PC-9 (cell line): ENCODE data around the gene LCN10. TPM values are rescaled to one million over a fixed set of nuclear protein-coding genes. Genes with fewer than 3 reads are reported as not detected.

Experiments
- BruUV-seq: library from RNA; stranded (reverse); fragments of 400-500 nt; replicated peaks from 2 replicates; lab custom pipeline; 2021; lab: Mats Ljungman, UMichigan
- CTCF ChIA-PET: fragments of 300-600 bp; sonication (Branson Sonifier 250); formaldehyde crosslinking; loops from one replicate; lab custom pipeline; 2022; ENCODE audit warnings: antibody characterized with exemption; lab: Charles Lee
- POLR2A ChIA-PET: fragments of 300-600 bp; sonication (Branson Sonifier 250); formaldehyde crosslinking; loops from one replicate; lab custom pipeline; 2022; ENCODE audit warnings: antibody characterized with exemption; ENCODE audit not compliant: unreplicated experiment; lab: Charles Lee
- DNase-seq, 2 experiments: peaks; one replicate each; pipeline versions ENCODE4 v3.0.0 to v3.0.0-alpha.2; 2015 to 2022; ENCODE audit warnings: mixed read lengths in 1 of 2
- H2AFZ ChIP-seq: fragments of 200-600 bp; sonication (generic); 2 replicates; pipeline ENCODE4 v1.8.1; 2017; ENCODE audit warnings: antibody characterized with exemption
- H3F3A ChIP-seq: fragments of 200-600 bp; sonication (generic); 2 replicates; pipeline ENCODE4 v1.8.1; 2017; ENCODE audit warnings: antibody characterized with exemption, mild to moderate bottlenecking, low read depth; ENCODE audit not compliant: insufficient read depth
- H3K27ac ChIP-seq: fragments of 200-600 bp; sonication (generic); 2 replicates; pipeline ENCODE4 v1.6.1; 2016; ENCODE audit warnings: mixed run types
- H3K27me3 ChIP-seq: fragments of 200-600 bp; sonication (generic); 2 replicates; pipeline ENCODE4 v1.6.1; 2016; ENCODE audit warnings: low read depth, mixed run types; ENCODE audit not compliant: insufficient read depth
- H3K36me3 ChIP-seq: fragments of 200-600 bp; sonication (generic); 2 replicates; pipeline ENCODE4 v1.6.1; 2016; ENCODE audit warnings: low read depth, mixed run types
- H3K4me1 ChIP-seq: fragments of 200-600 bp; sonication (generic); replicated peaks from 2 replicates; pipeline ENCODE4 v1.6.1; 2016; ENCODE audit warnings: mixed run types; ENCODE audit not compliant: insufficient read depth
- H3K4me2 ChIP-seq: fragments of 200-600 bp; sonication (generic); 2 replicates; pipeline ENCODE4 v1.6.1; 2017; ENCODE audit warnings: mixed run types
- H3K4me3 ChIP-seq: fragments of 200-600 bp; sonication (generic); 2 replicates; pipeline ENCODE4 v1.6.1; 2016; ENCODE audit warnings: mixed run types
- H3K79me2 ChIP-seq: fragments of 200-600 bp; sonication (generic); 2 replicates; pipeline ENCODE4 v1.6.1; 2017; ENCODE audit warnings: low read depth, mixed run types
- H3K9me2 ChIP-seq: fragments of 200-600 bp; sonication (generic); 2 replicates; pipeline ENCODE4 v1.8.1; 2017; ENCODE audit warnings: mild to moderate bottlenecking; ENCODE audit not compliant: insufficient read depth
- H3K9me3 ChIP-seq: fragments of 200-600 bp; sonication (generic); 2 replicates; pipeline ENCODE4 v1.8.1; 2016; ENCODE audit warnings: low read depth; ENCODE audit not compliant: insufficient read depth
- H4K20me1 ChIP-seq: fragments of 200-600 bp; sonication (generic); 2 replicates; pipeline ENCODE4 v1.8.1; 2017; ENCODE audit not compliant: insufficient read depth
- CTCF ChIP-seq: fragments of 200-600 bp; sonication (generic); conservative IDR thresholded peaks from 2 replicates; pipeline ENCODE4 v1.6.1; 2017; ENCODE audit warnings: mixed run types, antibody characterized with exemption, mild to moderate bottlenecking, moderate library complexity
- EZH2 ChIP-seq: fragments of 200-600 bp; sonication (generic); IDR thresholded peaks from 2 replicates; pipeline ENCODE4 v1.8.0; 2017; ENCODE audit warnings: antibody characterized with exemption, low read depth
- intact Hi-C: fragments of 100-400 bp; cut with micrococcal nuclease; formaldehyde crosslinking; loops from one replicate; pipeline ENCODE4 v1.10.0; 2022; ENCODE audit not compliant: unreplicated experiment
- total RNA-seq: library from RNA; stranded (reverse); gene quantifications from 2 replicates; pipeline ENCODE4 v1.2.3, GENCODE V29; 2021

LCN10 gene
- total RNA-seq, 1 experiment from 2014 or later = 0.94 TPM

- CTCF ChIA-PET = no interaction called here
Observed at GRCh38 chr9:136784997-136785361, 42.2 kb upstream of the LCN10 start.

GRCh38 chr9:136784249-136784996, 41.7 kb upstream of the LCN10 start:
- CTCF ChIA-PET = interaction anchor here (0.5 kb wide), 1 partner anchor 54 kb away, joined by 6 read pairs; no protein-coding TSS in a partner anchor
- POLR2A ChIA-PET = interaction anchor here (0.7 kb wide), 1 partner anchor 432 kb away, joined by 4 read pairs; no protein-coding TSS in a partner anchor
- no peak overlapping the region for H3K4me2 ChIP-seq
- TF ChIP-seq EZH2 = no peak
- TF ChIP-seq CTCF = peak; percentile 74; the same call in 1 of the 2 replicates
- H3K9me3 ChIP-seq = no peaks in the 10 kb centered on the region
- H3K4me1 ChIP-seq = no peaks in the 10 kb centered on the region
- H3K36me3 ChIP-seq = no peaks in the 10 kb centered on the region
- H3F3A ChIP-seq = peaks cover 9% of the 10 kb centered on the region; the same call in 1 of the 2 replicates
- intact Hi-C loops = no loop called here
- BruUV-seq = no TSS peak
- DNase-seq = no peak
- H4K20me1 ChIP-seq = no peaks in the 10 kb centered on the region
- H2AFZ ChIP-seq = no peak overlapping the region
- H3K27me3 ChIP-seq = peaks cover 17% of the 10 kb centered on the region
- no peak overlapping the region for H3K27ac ChIP-seq
- no peaks in the 10 kb centered on the region for H3K9me2 ChIP-seq
- no peak overlapping the region for H3K4me3 ChIP-seq
- H3K79me2 ChIP-seq = no peaks in the 10 kb centered on the region

More at GRCh38 chr9:136784997-136785361, 42.2 kb upstream of the LCN10 start:
- Histone ChIP-seq H3K9me3 (no peaks in the 10 kb centered on the region), H3K4me2 (no peak overlapping the region), H3K27me3 (peaks cover 12% of the 10 kb centered on the region), H3K9me2 (no peaks in the 10 kb centered on the region), H3K4me3 (no peak overlapping the region), H3K27ac (no peak overlapping the region), H3K36me3 (no peaks in the 10 kb centered on the region), H4K20me1 (no peaks in the 10 kb centered on the region), H3K79me2 (no peaks in the 10 kb centered on the region), H3K4me1 (peaks cover 1% of the 10 kb centered on the region; the same call in 1 of the 2 replicates), H2AFZ (no peak overlapping the region), H3F3A (peaks cover 11% of the 10 kb centered on the region)
- POLR2A ChIA-PET = interaction anchor here (0.5 kb wide), 1 partner anchor 116 kb away, joined by 4 read pairs; no protein-coding TSS in a partner anchor
- TF ChIP-seq EZH2 (no peak), CTCF (no peak)
- no peak for DNase-seq
- intact Hi-C loops = no loop called here
- no TSS peak for BruUV-seq

- no peaks in the 10 kb centered on the region for H3K4me1 ChIP-seq
- H3F3A ChIP-seq = peaks cover 4% of the 10 kb centered on the region; the same call in 1 of the 2 replicates
- ChIA-PET POLR2A (interaction anchor here (0.6 kb wide), 1 partner anchor 10 kb away, joined by 12 read pairs; no protein-coding TSS in a partner anchor), CTCF (interaction anchor here (0.6 kb wide), 1 partner anchor 288 kb away, joined by 4 read pairs; the partner anchor contains the start of gene SAPCD2)
- no peak overlapping the region for H3K4me2 ChIP-seq
- no TSS peak for BruUV-seq
- H3K27ac ChIP-seq = no peak overlapping the region
- no peaks in the 10 kb centered on the region for H3K79me2 ChIP-seq
- H4K20me1 ChIP-seq = no peaks in the 10 kb centered on the region
- no peaks in the 10 kb centered on the region for H3K36me3 ChIP-seq
- no peaks in the 10 kb centered on the region for H3K9me2 ChIP-seq
- H3K9me3 ChIP-seq = no peaks in the 10 kb centered on the region
- TF ChIP-seq EZH2 (no peak), CTCF (no peak)
- no peak overlapping the region for H3K4me3 ChIP-seq
- no peak for DNase-seq
- H3K27me3 ChIP-seq = peaks cover 36% of the 10 kb centered on the region
- H2AFZ ChIP-seq = no peak overlapping the region
- intact Hi-C loops = no loop called here
Observed at GRCh38 chr9:136782452-136782851, 39.7 kb upstream of the LCN10 start.
